HG03025 (cell line): ENCODE data around the gene CCDC112.
"Not testable (repeated sequence)": the region's sequence is repeated elsewhere in the genome, so short reads cannot be mapped to it uniquely, and the experiment has no call there.

Experiments
- ATAC-seq: cut with Tn5 transposase; IDR thresholded peaks from one replicate; pipeline ENCODE4 v1.9.1; 2021; ENCODE audit warnings: mild to moderate bottlenecking, moderate library complexity; ENCODE audit not compliant: unreplicated experiment, low FRiP score

The CCDC112 gene

DNA sequence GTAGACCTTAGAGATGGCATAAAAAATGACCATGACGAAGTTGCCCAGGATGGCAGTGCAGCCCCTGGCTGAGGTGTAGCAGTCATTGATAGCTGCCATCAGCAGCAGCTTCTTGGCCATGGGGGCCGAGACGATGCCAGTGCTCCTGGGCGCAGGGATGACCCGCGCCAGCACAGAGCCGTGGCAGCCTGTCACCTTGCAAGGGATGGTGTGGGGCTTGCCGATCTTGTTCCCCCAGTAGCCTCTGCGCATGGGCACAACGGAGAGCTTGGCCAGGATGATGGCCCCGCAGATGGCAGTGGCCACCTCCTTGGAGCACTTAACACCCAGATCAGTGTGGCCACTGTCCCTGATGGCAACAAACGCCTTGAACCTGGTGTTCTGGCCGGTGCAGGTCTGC, 31.7 kb downstream of the CCDC112 start:
- no peak for ATAC-seq

DNA sequence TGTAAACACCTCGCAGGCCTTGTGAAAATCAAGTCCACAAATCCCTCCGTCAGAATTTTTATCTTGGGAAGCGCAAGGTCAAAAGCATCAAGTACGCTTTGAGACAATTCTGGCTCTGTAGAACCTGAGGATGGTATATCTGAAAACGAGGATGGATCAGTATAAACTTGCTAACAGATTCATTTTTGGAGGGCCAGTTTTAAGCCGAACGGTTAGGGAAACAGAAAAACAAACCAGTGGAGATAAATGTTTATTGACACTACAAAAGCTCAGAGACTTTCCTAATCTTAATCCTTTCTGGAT, 33.4 kb downstream of the CCDC112 start:
- ATAC-seq: no peak

DNA sequence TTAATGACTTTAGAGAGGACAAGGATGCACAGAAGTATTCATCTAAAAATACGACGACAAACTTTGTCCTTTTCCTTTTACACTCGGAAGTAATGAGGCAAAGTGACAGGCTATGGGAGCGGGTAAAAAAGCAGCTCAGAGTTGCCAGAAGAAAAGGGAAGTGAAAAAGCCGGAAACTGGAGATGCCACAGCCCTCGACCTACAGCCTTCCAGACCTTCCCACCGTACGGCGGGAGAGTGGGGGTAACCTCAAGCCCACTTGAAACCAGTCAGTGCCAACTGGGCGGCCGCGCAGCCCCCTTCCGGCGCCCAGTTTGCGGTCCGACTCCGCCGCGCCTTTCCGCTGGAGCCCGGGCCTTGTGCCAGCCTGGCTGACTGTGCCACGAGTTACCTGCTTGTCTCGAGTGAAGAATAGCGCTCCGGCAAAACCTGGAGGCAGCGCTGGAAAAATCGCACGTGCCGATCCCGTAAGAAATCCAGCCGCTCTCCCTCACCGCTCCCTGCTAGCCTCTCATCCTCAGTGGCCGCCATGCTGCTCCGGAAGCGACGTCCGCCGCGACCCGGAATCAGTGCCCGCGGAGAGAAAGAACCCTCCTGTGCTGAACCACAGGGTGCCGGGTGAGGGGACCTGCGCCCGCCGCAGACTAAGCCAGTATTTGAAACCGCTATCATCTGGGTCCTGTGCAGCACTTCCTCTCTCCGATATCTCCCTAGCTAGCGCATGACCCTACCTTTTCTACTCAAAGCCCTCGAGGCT, 34.0 kb downstream of the CCDC112 start, which contains the start of gene PGGT1B:
Gene PGGT1B (minus strand): TSS at position 557 of the 757 bp plus-strand sequence. CDS start 26 bp downstream, at position 531.
- peak; percentile 93 for ATAC-seq

DNA sequence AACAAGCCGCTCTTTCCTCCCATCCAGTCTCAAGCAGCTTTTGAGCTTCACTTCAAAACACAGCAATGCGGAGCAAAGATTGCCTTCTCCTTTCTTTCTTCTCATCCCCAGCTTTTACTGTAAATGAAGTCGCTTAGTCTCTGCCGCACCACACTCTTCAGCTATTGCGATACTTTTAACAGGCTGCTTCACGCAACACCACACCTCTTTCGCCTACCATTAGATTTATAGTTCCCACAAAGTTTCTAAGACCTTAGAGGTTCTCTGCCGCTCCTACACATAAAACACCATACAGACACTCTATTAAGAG, 34.5 kb downstream of the CCDC112 start:
- ATAC-seq: peak; percentile 58

DNA sequence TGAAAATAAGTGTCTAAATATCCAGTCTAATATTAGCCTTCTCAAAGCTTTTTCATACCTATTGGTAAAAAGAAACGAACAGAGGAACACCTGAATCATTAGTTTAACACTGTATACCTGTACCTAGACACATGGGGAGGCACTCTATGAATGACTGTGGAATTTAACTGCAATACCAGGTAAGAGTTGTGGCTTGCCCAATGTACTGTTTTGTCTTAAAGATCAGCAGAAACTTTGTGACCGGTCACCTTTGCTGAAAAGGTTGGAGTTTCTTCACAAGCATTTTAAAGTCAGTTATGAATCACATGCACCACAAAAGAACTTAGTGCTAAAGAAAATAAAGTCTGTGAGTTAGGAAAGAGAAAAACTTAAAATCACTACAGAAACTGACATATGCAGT, 36.2 kb downstream of the CCDC112 start:
- ATAC-seq: no peak

DNA sequence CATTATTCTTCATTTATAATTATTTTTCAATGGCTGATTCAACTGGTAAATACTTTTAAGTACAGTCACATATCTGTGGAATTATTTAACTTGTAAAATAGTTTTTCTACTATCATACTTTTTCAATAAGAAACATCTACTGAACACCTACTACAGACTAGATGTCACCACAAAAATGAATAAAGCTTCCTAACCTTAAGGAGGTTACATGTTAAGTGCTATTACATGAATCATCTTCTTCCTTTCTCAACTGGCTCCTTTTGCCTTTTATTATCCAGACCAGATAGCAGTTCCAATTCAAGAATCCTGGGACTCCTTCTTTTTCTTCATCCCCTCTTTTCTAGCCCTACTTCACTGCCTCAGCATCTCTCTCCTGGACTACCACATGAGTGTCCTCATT, 38.5 kb downstream of the CCDC112 start:
- ATAC-seq: no peak

DNA sequence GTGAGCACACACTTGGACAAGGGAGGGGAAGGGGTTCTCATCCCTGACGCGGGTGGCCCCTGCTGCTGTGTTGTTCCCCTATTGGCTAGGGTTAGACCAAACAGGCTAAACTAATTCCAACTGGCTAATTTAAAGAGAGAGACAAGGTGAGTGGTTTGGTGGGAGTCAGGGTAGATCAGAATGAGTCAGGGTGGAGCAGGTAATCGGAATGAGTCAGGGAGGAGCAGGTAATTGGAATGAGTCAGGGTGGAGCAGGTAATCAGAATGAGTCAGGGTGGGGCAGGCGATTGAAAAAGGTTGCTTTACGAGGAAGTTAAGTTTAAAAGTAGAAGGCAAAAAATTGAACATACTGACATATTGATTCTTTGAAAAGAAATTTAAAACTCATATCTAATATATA, 47.1 kb downstream of the CCDC112 start:
- not testable (repeated sequence) for ATAC-seq

DNA sequence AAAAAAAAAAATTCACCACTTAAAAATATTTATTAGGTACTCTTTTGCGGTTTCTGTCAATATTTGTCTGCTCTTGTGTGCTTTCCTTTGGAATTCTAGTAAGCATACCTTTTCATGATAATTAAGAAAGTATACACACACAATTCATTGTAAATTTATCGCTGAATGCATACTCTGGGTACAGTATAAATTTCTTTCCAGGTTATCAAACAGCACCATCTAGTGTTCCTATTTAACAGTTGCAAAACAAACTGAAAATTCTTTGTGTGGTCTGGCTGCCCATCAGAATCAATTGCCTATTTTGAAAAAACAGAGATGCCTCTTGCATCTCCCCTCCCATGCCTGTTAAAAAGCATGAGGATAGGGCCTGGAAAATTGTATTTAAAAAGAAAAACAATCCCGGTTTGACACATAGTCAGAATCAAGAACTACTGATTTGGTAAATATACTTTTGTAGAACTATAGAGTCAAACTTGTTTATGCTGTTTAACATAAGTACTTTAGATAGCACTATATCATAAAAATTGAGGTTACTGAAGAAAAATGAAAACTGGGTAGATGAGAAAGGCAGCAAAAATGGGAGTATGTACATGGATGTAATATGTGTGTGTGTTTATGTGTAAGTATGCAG, 50.0 kb downstream of the CCDC112 start:
- ATAC-seq: no peak

DNA sequence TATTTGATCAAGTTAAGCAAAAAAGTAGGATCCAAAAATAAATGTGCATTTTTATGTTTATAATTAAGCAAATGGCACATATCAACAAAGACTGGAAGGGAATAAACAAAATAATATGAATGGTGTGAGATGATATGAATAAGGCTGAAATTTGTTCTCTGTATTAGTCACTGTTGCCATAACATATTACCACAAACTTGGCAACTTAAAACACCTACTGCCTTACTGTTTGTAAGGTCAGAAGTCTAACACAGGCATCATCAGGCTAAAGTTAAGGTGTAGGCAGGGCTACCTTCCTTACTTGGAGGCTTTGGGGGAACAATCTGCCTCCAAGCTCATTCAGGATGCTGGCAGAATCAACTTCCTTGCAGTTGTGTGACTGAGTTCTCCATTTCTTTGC, 53.0 kb downstream of the CCDC112 start:
- no peak for ATAC-seq

DNA sequence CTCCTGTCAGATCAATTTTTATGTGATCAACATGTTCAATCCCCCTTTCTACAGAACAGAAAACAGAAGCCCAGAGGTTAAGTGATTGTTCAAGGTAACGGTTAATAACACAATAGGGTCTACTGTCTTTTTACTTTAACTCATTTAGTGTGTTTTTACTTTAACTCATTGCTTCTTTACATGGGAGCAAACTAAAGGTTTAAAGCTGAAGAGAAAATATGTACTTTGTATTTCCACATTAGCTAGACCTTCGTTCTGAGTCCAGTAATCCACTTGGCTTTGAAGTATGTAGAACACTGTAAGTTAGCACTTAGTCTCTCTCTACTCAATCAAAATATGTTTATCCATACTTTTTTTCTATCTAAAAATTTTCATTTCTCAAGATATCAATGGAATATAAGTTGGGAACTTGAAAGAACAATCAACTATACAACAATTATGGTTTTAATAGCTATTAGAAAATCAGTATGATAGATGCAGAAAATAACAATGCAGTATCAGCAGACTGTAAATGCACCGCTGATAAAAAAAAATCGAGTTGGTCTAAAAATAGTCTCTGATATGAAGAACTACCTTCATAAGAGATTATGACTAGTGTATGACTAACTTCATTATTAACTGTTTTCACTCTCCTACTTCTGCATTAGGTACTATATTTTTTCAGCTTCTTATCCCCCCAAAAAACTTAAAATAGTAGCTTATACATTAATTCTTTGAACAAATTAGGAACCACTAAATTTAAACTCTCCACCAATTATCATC, 54.4 kb downstream of the CCDC112 start:
- no peak for ATAC-seq

DNA sequence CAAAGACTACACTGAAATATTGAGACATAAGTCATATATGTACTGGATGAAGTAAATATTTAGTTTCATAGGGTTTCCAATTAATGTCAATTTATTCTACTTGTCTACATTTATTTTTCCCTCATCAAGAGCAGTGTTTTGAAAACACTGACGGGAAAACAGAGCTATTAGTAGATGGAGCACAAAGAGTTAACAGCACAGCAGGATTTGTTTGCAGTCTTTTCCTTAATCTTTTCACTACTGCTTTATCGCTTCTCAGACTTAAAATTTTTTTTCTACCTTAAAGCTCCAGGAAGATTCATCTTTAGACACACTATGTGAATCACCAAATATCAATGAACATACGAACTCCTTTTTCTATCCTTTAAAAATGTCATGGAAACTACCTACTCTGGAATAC, 59.4 kb downstream of the CCDC112 start:
- no peak for ATAC-seq

DNA sequence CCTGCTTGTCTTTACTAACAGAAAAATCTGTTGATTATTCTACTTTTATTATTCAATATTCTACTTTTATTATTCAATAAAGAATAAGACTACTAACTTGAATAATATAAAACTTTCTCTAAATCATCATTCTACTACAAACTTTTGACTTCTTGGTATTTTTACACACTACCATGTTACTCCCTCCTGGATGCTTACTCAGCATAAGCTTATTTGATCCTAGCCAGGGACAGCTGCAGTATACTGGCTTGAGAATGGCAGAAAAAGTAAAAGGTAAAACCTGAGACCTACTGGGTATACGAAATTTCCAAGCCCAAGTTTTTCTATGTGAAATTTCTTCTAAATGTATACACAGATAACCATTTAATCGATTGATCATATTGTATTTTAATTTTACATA, 59.9 kb downstream of the CCDC112 start:
- ATAC-seq: no peak

DNA sequence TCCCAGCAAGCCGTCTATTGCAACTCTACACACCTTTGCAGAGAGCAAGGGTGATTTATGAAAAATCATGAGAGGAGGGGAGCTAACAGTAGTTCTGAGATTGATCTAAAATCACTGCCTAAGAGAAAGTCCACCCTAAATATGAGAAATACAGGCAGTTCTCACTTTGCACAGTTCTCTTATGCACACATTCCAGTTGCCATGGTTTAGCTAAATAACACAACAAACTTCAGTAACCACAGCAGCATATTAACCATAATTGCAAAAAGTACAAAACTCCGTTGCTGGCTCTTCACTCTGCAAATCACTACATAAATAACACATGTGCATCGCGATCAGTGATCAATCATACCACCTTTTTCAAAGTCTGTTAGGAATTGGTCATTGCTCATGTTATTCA, 64.9 kb downstream of the CCDC112 start:
- ATAC-seq: no peak

DNA sequence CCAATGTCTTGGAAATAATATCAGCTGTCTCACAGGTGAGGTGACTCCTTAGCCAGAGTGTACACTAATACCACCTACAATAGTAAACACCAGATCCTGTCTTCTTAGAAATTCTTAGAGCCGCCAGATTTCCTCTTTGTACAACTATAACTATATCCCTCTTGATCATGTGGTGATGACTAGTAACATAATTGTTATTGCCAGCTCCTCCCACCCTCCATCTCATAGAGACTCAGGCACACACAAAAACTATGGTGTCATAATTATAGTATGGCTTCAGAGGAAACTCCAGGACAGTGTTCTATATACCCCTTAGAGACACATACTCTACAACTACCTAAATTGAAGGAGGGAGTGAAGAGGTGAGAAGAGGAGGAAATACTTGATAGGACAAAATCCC, 66.8 kb downstream of the CCDC112 start:
- ATAC-seq: no peak

DNA sequence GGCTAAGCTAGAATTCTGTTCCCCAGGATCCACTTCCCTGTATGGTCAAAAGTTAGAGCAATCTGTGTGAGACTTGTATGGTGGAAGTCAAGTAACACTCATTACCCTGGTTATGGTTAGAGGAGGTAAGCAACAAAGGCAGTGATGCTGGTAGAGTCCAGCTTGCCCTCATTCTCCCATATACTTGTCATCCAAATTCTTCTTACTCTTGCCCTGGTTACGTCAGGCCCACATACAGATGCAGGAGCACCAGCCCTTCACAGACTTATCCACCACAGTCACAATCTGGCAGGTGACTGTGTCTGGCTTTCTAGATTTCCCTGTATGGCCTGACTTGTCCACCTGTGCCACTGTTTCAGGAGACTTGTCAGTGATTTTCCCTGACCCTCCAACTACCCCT, 69.2 kb downstream of the CCDC112 start:
- no peak for ATAC-seq
